Left colon (tissue), 2 donors: Measurements from ENCODE around the gene DERL3. TPM values are rescaled to one million over a fixed set of nuclear protein-coding genes. Genes with fewer than 3 reads are reported as not detected.

Experiments
- ATAC-seq: fragments of 200-7000 bp; cut with Tn5 transposase; one replicate; pipeline ENCODE4 v1.9.1; 2020; ENCODE audit warnings: mild to moderate bottlenecking, moderate library complexity
- DNase-seq, 2 donors: peaks; one replicate each; pipeline ENCODE4 v3.0.0-alpha.2; 2020
- intact Hi-C, 2 donors: fragments of 100-400 bp; cut with DNase I in 1 of 2; cut with micrococcal nuclease in 1 of 2; formaldehyde crosslinking; loops; one replicate each; pipeline versions ENCODE4 v1.11.2 to v1.14.0; 2022; cut with DNase I, micrococcal nuclease
- total RNA-seq, 2 donors: library from RNA; stranded (reverse); fragmentation: NEBNext Ultra II Directional; extraction: Animal tissue kit (Norgen Biotek cat#: 25700); gene quantifications; one replicate each; pipeline ENCODE4 v1.2.1, GENCODE V29; 2021
- donor health status: DM: no; HTN: no; CAD: no.
- donor health status: DM: yes; HTN: yes; CAD: no.

Gene DERL3
- total RNA-seq, 2 donors from 2014 or later, result 7.7 to 26.6 TPM

GRCh38 chr22:23822101-23822671 lies 16.6 kb downstream of the DERL3 start:
- ATAC-seq (no peak), DNase-seq (no peak)
- intact Hi-C loops, result no loop called here

DNA sequence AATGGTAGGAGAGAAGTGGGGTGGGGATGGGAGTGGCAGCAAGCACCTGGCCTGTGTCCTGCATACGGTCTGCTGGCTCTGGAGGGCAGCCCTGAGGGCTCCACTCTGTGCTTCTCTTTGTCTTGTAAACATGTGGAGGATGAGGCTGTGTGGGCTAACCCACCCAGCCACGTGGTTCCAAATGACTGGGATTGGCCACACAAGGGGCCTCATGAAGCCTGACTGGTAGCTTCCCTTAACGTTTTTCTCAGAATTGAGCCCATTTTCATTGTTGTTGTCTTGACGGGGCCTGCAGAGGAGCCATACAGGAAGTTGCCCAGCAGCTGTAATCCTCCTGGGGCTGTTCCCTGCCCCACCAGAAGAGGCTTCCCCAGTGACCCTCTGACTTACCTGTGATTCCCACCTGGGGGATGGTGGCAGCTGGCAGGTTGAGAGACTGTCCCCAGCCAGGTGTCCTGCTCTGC lies 18.0 kb downstream of the DERL3 start:
- DNase-seq (no peak), ATAC-seq (peak; percentile 89)
- intact Hi-C loops, result no loop called here

DNA sequence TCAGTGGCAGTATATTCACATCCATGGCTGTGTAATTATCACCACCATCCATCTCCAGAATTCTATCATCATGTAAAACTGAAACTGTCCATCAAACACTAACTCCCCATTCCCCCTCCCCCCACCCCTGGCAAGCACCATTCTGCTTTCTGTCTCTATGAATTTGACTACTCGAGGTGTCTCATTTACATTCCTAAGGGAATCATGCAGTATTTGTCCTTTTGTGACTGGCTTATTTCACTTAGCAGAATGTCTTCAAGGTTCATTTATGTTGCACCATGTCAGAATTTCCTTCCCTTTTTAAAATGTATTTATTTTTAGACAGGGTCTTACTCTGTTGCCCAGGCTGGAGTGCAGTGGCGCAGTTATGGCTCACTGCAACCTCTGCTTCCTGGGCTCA lies 20.3 kb downstream of the DERL3 start:
- DNase-seq (no peak), ATAC-seq (no peak)
- intact Hi-C loops, result no loop called here

- ATAC-seq (no peak), DNase-seq (no peak)
- intact Hi-C loops, result no loop called here
These were observed 21.7 kb downstream of the DERL3 start for GRCh38 chr22:23817146-23817545.

- intact Hi-C loops, result no loop called here
- DNase-seq, result no peak
- no peak for ATAC-seq
These were observed 22.4 kb downstream of the DERL3 start for GRCh38 chr22:23816156-23816976.

DNA sequence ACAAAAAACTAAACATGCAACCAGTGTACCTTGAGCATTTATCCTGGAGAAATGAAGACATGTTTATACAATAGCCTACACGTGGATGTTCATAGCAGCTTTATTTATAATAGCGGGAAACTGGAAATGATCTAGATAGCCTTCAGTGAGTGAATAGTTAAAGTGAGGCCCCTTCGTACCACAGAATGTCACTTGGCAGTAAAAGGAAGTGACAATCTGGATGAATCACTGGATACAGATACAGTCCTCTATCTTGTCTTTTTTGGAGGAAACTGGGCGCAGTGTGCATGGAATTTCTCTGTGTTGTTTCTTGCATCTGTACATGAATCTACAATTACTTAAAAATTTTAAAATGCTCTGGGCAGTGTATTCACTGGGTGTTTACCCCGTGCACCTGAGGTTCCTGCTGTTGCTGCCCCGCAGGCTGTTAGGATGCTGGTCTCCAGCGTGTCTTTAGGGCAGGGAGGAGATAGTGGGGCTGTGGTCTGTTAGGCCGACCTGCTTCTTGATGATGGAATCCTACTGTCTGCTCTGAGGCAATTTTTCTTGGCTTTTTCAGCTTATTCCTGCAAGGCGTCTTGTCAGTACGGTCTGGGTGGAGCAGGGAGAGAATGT lies 23.2 kb downstream of the DERL3 start:
- intact Hi-C loops, result no loop called here
- DNase-seq (no peak), ATAC-seq (no peak)

DNA sequence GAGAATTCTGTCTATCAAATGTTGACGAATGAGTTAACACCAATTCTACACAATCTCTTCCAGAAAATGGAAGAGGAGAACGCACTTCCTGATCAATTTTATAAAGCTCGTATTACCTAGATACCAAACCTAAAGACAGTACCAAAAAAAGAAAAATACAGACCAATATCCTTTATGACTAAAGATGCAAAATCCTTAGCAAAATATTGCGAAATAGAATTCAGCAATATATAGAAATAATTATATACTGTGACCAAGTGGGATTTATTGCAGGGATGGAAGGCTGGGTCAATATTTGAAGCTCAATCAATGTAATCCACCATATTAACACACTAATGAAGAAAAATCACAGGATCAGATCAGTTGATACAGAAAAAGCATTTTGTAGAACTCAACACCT lies 26.4 kb downstream of the DERL3 start:
- intact Hi-C loops, result no loop called here
- ATAC-seq, result no peak
- no peak for DNase-seq

GRCh38 chr22:23806837-23807236 lies 32.0 kb downstream of the DERL3 start:
- no peak for DNase-seq
- intact Hi-C loops, result no loop called here
- ATAC-seq, result no peak

DNA sequence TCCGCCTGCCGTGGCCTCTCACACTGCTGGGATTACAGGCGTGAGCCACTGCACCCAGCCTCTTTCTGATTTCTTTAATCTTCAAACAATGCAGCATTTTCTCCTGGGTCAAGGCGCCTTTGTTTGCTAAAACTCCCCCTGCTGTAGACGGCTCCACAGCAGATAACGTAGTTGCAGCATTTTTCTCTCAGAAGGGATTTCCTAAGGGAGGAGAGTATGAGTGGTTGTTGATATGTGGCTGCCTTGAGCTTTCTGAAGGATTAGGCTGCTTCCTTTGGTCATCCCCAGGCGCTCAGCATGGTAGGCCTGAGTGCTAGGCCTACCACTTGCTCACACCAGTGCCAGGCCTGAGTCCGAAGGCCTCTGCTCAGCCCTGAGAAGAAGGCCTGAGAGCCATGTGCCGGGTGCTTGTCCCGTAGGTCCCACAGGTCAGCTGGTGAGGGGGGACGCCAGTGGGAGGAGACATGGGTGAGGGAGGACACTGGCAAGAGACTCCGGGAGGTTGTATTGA lies 34.0 kb downstream of the DERL3 start:
- intact Hi-C loops, result no loop called here
- ATAC-seq (no peak), DNase-seq (no peak)

DNA sequence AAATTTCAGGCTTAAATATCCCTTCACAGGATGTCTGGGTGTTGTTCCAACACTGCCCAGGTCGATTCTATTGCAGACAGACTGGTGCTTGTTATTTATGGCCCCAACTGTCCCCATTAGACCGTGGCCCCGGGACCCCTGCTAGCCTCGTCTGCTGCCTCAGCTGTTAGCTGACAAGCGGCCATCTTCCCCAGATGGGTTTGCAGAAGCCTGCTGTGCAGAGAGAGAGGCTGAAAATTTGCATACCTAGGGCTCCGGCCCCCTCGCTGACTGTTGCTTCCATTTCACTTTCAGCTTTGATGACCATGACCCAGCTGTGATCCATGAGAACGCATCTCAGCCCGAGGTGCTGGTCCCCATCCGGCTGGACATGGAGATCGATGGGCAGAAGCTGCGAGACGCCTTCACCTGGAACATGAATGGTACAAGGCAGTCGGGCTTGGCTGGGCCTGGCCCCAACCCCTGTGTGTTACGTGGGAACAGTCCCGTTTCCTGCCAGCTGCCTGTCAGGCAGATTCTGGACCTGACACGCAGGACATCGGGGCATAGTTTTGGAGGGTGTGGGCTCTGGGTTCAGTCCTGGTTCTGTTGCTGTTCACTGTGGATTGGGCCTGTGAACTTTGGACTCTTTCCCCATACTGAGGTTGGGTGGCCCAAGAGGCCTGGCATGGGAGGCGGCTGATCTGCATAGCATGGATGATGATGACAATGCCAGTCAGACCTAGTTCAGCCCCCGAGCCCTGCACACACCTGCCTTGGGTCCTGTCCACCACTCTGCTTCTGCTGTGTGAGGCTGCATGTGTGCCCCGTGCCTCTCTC lies 35.6 kb downstream of the DERL3 start:
- intact Hi-C loops, result no loop called here
- peak; percentile 30 for ATAC-seq
- DNase-seq, result no peak

DNA sequence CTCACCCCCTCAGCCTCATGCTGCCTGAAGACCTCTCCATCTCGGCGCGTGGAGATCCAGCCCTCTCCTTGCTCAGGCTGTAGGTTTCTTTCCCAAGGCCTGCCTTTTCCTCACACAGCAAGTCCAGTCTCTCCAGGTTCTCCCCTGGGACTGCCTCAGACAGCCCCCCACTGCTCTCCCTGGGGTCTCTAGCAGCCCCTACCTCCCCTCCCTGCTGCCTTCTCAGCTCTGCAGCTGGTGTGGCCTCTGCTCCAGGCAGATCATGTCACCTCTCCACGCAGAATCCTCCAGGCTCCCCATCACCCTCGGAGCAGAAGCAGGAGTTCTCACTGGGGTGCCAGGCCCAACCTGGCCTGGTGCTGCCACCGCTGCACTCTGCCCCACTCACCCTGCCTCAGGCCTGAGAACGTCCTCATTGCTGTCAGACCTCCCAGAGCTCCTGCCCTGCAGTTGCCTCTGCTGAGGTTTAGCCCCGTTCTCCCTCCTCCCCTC lies 36.9 kb downstream of the DERL3 start:
- no peak for ATAC-seq
- intact Hi-C loops, result no loop called here
- no peak for DNase-seq

- ATAC-seq, result no peak
- intact Hi-C loops, result no loop called here
These were observed 37.5 kb downstream of the DERL3 start for GRCh38 chr22:23801238-23801821.

GRCh38 chr22:23800297-23801237 lies 38.2 kb downstream of the DERL3 start:
- DNase-seq (no peak), ATAC-seq (no peak)
- intact Hi-C loops, result no loop called here

More at GRCh38 chr22:23801238-23801821, 37.5 kb downstream of the DERL3 start:
- DNase-seq, result no peak

DNA sequence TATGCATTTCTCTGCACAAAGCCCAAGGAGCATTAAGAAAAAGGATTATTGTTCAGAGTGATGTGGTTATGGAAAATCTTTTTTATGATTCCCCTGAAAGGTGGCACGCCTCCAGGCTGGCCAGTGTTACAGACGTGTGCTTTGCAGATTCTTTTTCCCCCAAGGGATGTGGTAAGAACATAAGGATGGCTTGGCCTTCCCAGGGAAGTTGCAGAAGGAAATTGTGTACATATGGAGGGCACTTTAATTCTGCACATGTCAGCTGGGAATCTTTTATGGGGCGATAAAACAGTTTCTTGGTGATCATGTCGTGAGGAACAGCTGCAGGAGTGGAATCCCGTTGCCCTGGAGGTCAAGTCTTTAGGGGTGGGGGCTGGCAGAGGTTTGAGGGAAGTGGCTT lies 42.3 kb downstream of the DERL3 start:
- DNase-seq (no peak), ATAC-seq (no peak)
- intact Hi-C loops, result no loop called here

- ATAC-seq, result no peak
- DNase-seq, result no peak
- intact Hi-C loops, result no loop called here
These were observed 45.5 kb downstream of the DERL3 start for GRCh38 chr22:23793326-23793725.

DNA sequence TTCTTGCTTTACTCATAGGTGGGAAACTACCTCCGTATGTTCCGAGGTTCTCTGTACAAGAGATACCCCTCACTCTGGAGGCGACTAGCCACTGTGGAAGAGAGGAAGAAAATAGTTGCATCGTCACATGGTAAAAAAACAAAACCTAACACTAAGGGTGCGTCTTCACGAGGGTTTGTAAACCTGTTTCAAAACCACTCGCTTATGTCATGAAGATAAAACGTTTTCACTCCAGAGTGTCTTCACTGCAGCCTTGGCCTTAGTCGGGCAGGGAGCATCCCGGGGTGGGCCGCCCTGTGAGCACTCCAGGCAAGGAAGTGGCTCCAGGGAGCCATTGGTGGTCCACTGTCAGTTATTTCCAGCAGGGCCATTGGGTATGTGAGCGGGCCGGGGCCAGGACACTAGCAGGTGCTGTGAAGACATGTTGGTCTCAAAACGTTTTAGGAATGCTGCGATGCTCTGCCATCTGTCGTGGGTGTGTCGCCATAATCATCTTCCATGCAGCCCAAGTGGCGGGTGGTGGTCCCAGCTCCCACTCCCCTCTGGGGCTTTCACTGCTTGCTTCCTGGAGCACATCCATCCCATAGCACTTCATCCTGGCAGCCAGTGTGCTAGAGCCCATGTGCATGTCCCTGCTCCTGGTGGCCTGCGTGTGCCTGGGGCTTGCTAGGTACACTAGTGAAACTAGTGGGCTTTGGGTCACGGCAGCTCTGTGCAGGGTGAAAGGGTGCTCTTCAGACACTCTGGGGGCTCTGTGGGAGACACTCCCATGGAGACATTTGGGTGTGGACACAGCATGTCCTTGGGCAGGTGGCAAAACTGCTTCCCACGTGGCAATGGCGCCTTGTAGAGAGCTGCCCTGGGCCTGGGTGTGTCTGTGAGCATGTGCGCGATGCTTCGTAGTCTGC lies 46.8 kb downstream of the DERL3 start:
- DNase-seq (no peak), ATAC-seq (peak; percentile 47)
- intact Hi-C loops, result no loop called here
